T-helper 1 cell (primary cell): Measurements from ENCODE around the gene ERVW-1.
A peak's percentile ranks its signal among the peaks of the same experiment; 100 is the strongest.

Source experiments
- DNase-seq, 5 donors: peaks; one replicate each; pipeline ENCODE4 v3.0.0-alpha.2; 2012 to 2020

The ERVW-1 gene

GRCh38 chr7:92421676-92422435 lies 55.9 kb downstream of the ERVW-1 start:
- peak in 1 of 5 donors; percentile 8 for DNase-seq
